Keratinocyte (primary cell): ENCODE data around the gene SMPD1. TPM values are rescaled to one million over a fixed set of nuclear protein-coding genes. Genes with fewer than 3 reads are reported as not detected.

Experiments used
- DNase-seq: peaks from one replicate; pipeline ENCODE4 v3.0.0-alpha.2; 2011; ENCODE audit warnings: low read depth, missing footprints, low spot score
- FAIRE-seq: peaks from 2 replicates; lab custom pipeline; 2011; peaks lifted over from hg19 to GRCh38; lab: Jason Lieb, UNC
- H2AFZ ChIP-seq: 2 replicates; pipeline ENCODE4 v1.6.0; 2012; ENCODE audit warnings: low read length, control low read depth, inconsistent platforms; ENCODE audit not compliant: control insufficient read depth
- H3K27ac ChIP-seq: 2 replicates; pipeline ENCODE4 v1.5.1; 2011; ENCODE audit warnings: low read length; ENCODE audit not compliant: control insufficient read depth, insufficient read depth
- H3K27me3 ChIP-seq: 3 replicates; pipeline ENCODE4 v1.6.0; 2011; ENCODE audit warnings: low read length; ENCODE audit not compliant: control insufficient read depth, insufficient read depth; ENCODE audit errors: extremely low read depth
- H3K36me3 ChIP-seq, 2 experiments: 2 replicates in 1 of 2; 3 replicates in 1 of 2; pipeline ENCODE4 v1.5.1; 2011; ENCODE audit warnings: low read length in 2 of 2, mild to moderate bottlenecking in 1 of 2; ENCODE audit not compliant: control insufficient read depth in 2 of 2, insufficient read depth in 2 of 2; ENCODE audit errors: extremely low read depth in 1 of 2
- H3K4me1 ChIP-seq: 3 replicates; pipeline ENCODE4 v1.5.1; 2011; ENCODE audit warnings: low read length; ENCODE audit not compliant: control insufficient read depth, insufficient read depth; ENCODE audit errors: extremely low read depth
- H3K4me2 ChIP-seq: 3 replicates; pipeline ENCODE4 v1.6.0; 2011; ENCODE audit warnings: low read depth, low read length; ENCODE audit not compliant: control insufficient read depth, insufficient read depth; ENCODE audit errors: extremely low read depth
- H3K4me3 ChIP-seq, 3 experiments: fragments of 200-600 bp in 1 of 3; sonication (generic) in 1 of 3; 2 replicates in 2 of 3; 3 replicates in 1 of 3; pipeline ENCODE4 v1.5.1; 2011 to 2016; ENCODE audit warnings: low read length in 3 of 3, mild to moderate bottlenecking in 3 of 3, control low read depth in 2 of 3, inconsistent platforms in 1 of 3, low read depth in 1 of 3, mixed read lengths in 1 of 3, mixed run types in 1 of 3, moderate library complexity in 1 of 3; ENCODE audit not compliant: control insufficient read depth in 2 of 3, insufficient read depth in 2 of 3; ENCODE audit errors: extremely low read depth in 1 of 3
- H3K79me2 ChIP-seq: 2 replicates; pipeline ENCODE4 v1.6.0; 2012; ENCODE audit warnings: low read length; ENCODE audit not compliant: control insufficient read depth, insufficient read depth
- H3K9ac ChIP-seq: 3 replicates; pipeline ENCODE4 v1.6.0; 2011; ENCODE audit warnings: low read length; ENCODE audit not compliant: control insufficient read depth, insufficient read depth; ENCODE audit errors: extremely low read depth
- H3K9me1 ChIP-seq: 3 replicates; pipeline ENCODE4 v1.6.0; 2011; ENCODE audit warnings: low read length; ENCODE audit not compliant: control insufficient read depth, insufficient read depth; ENCODE audit errors: extremely low read depth
- H3K9me3 ChIP-seq: 2 replicates; pipeline ENCODE4 v1.5.1; 2012; ENCODE audit warnings: low read depth, low read length; ENCODE audit not compliant: control insufficient read depth
- H4K20me1 ChIP-seq: 3 replicates; pipeline ENCODE4 v1.6.0; 2011; ENCODE audit warnings: low read length; ENCODE audit not compliant: control insufficient read depth, insufficient read depth; ENCODE audit errors: extremely low read depth
- CTCF ChIP-seq, 3 experiments: IDR thresholded peaks in 1 of 3; conservative IDR thresholded peaks in 1 of 3; optimal IDR thresholded peaks in 1 of 3; 2 replicates in 2 of 3; 3 replicates in 1 of 3; pipeline versions ENCODE3 to v1.5.1; 2011; ENCODE audit warnings: low read length in 3 of 3, mild to moderate bottlenecking in 3 of 3, moderate library complexity in 2 of 3, control low read depth in 1 of 3, inconsistent platforms in 1 of 3; ENCODE audit not compliant: insufficient read depth in 2 of 3; ENCODE audit errors: extremely low read depth in 1 of 3
- EZH2 ChIP-seq: IDR thresholded peaks from one replicate; pipeline ENCODE4 v1.6.1; 2012; ENCODE audit warnings: inconsistent platforms, mild to moderate bottlenecking, low read length, moderate library complexity
- dilution Hi-C: fragments of 300-500 bp; cut with MboI; formaldehyde crosslinking; loops from one replicate; pipeline ENCODE4 v1.7.0; 2020; ENCODE audit warnings: low sequenced_read_pairs; ENCODE audit not compliant: extremely low pct_ligation_motif_present
- polyA plus RNA-seq, 5 experiments: library from polyadenylated mRNA; depleted of rRNA in 3 of 5; stranded (reverse) in 3 of 5; stranded (forward) in 1 of 5; unstranded in 1 of 5; fragments of >200 nt; gene quantifications; 1 replicate in 1 of 5; 2 replicates in 3 of 5; 3 replicates in 1 of 5; pipeline versions ENCODE4 v1.2.1 to v1.2.3, GENCODE V29; 2011 to 2012; ENCODE audit warnings: missing spikeins in 2 of 5, low read depth in 1 of 5, low replicate concordance in 1 of 5

Gene SMPD1
- polyA plus RNA-seq, 1 donor (not counting 4 experiments of a cell fraction or from before 2014, with no cell fraction given): 8.0 TPM

- Histone ChIP-seq H3K27ac (no peak overlapping the region), H3K36me3 (peaks cover 0 to 5% of the 10 kb centered on the region in 2 experiments), H3K27me3 (no peaks in the 10 kb centered on the region), H3K9me1 (no peaks in the 10 kb centered on the region), H3K9ac (no peak overlapping the region), H3K79me2 (no peaks in the 10 kb centered on the region), H3K4me1 (no peaks in the 10 kb centered on the region), H3K4me3 (no peak overlapping the region), H4K20me1 (no peaks in the 10 kb centered on the region), H3K4me2 (no peak overlapping the region), H3K9me3 (no peaks in the 10 kb centered on the region), H2AFZ (no peak overlapping the region)
- peak; percentile 78 to 92 (median 81) for TF ChIP-seq CTCF (optimal IDR thresholded peaks at IDR 0.05 in 1 of 3, IDR thresholded peaks at IDR 0.05 in 1 of 3, conservative IDR thresholded peaks at IDR 0.05 in 1 of 3; ENCODE audit: extremely low read depth in 1 of 3, insufficient read depth in 2 of 3, low read length in 3 of 3)
- TF ChIP-seq EZH2: no peak
- FAIRE-seq (no peak), DNase-seq (no peak)
- dilution Hi-C loops: no loop called here
Measured at GRCh38 chr11:6443269-6444003, 53.2 kb downstream of the SMPD1 start.

Other genes starting within 250 kb of the SMPD1 start
- not detected in 3 replicates for gene OR52B2, start 220.1 kb upstream of the SMPD1 start, polyA plus RNA-seq
- gene OR52W1, start 191.2 kb upstream of the SMPD1 start, polyA plus RNA-seq: not detected in 3 replicates
- gene C11orf42, start 184.9 kb upstream of the SMPD1 start, polyA plus RNA-seq: not detected in 3 replicates
- 15.2 to 31.6 TPM (median 18.7 TPM) in 3 replicates for gene FHIP1B, start 155.8 kb upstream of the SMPD1 start, polyA plus RNA-seq
- 0.09 to 0.18 TPM in 2 of 3 replicates, not detected in the other for gene CNGA4, start 151.4 kb upstream of the SMPD1 start, polyA plus RNA-seq
- not detected in 3 replicates for gene CCKBR, start 130.6 kb upstream of the SMPD1 start, polyA plus RNA-seq
- 26.0 to 43.0 TPM (median 30.1 TPM) in 3 replicates for gene CAVIN3, start 70.0 kb upstream of the SMPD1 start, polyA plus RNA-seq
- gene APBB1, start 28.6 kb downstream of the SMPD1 start, polyA plus RNA-seq: 3.7 to 7.4 TPM (median 5.0 TPM) in 3 replicates
- gene HPX, start 50.5 kb downstream of the SMPD1 start, polyA plus RNA-seq: 0.35 to 1.5 TPM (median 0.76 TPM) in 3 replicates
- gene TRIM3, start 83.5 kb downstream of the SMPD1 start, polyA plus RNA-seq: 9.7 to 12.6 TPM (median 10.3 TPM) in 3 replicates
- 65.2 to 89.3 TPM (median 66.3 TPM) in 3 replicates for gene ARFIP2, start 90.9 kb downstream of the SMPD1 start, polyA plus RNA-seq
- gene TIMM10B, start 91.0 kb downstream of the SMPD1 start, polyA plus RNA-seq: 32.9 to 39.7 TPM (median 34.1 TPM) in 3 replicates
- gene DNHD1, start 106.8 kb downstream of the SMPD1 start, polyA plus RNA-seq: 2.1 to 3.5 TPM (median 2.9 TPM) in 3 replicates
- 12.1 to 15.9 TPM (median 15.0 TPM) in 3 replicates for gene RRP8, start 213.1 kb downstream of the SMPD1 start, polyA plus RNA-seq
- gene ILK, start 213.3 kb downstream of the SMPD1 start, polyA plus RNA-seq: 103 to 164 TPM (median 117 TPM) in 3 replicates
- gene TAF10, start 221.7 kb downstream of the SMPD1 start, polyA plus RNA-seq: 120 to 181 TPM (median 165 TPM) in 3 replicates
- 34.8 to 61.3 TPM (median 55.3 TPM) in 3 replicates for gene TPP1, start 228.9 kb downstream of the SMPD1 start, polyA plus RNA-seq